K562 (cell line): ENCODE measurements around the gene ZP1. TPM values are rescaled to one million over a fixed set of nuclear protein-coding genes. Genes with fewer than 3 reads are reported as not detected.

Experiments used
- CBX8 ChIP-seq: fragments of 200-600 bp; sonication (generic); IDR thresholded peaks from 2 replicates; pipeline ENCODE4 v1.6.1; 2012; ENCODE audit warnings: borderline replicate concordance, mixed run types, low read depth, mild to moderate bottlenecking, moderate library complexity, mixed read lengths, low read length, control low read depth, inconsistent platforms; ENCODE audit not compliant: poor library complexity, severe bottlenecking; ENCODE audit errors: extremely low read depth
- CHD4 ChIP-seq: fragments of 200-600 bp; sonication (generic); IDR thresholded peaks from 3 replicates; pipeline ENCODE4 v1.6.1; 2012; ENCODE audit warnings: low read depth, mild to moderate bottlenecking, mixed read lengths, low read length, inconsistent platforms; ENCODE audit not compliant: insufficient read depth, insufficient replicate concordance, poor library complexity, severe bottlenecking
- CSDE1 ChIP-seq, 2 experiments: fragments of 450-650 bp; IDR thresholded peaks; 2 replicates each; pipeline ENCODE4 v1.6.1; 2016; ENCODE audit warnings: mild to moderate bottlenecking in 1 of 2
- DACH1 ChIP-seq: fragments of 450-650 bp; IDR thresholded peaks from 2 replicates; pipeline ENCODE4 v1.6.1; 2018; ENCODE audit not compliant: partially characterized antibody
- ELF1 ChIP-seq: fragments of 200-800 bp; sonication (Bioruptor generic); IDR thresholded peaks from 2 replicates; pipeline ENCODE4 v1.6.1; 2016; ENCODE audit warnings: missing genetic modification characterization, missing compliant biosample characterization
- ESRRB ChIP-seq: fragments of 250-450 bp; sonication (Bioruptor Pico); IDR thresholded peaks from 2 replicates; pipeline ENCODE4 v1.5.0; 2020; ENCODE audit warnings: mild to moderate bottlenecking, moderate library complexity, borderline replicate concordance
- ETV5 ChIP-seq: sonication (generic); formaldehyde crosslinking; IDR thresholded peaks from 2 replicates; pipeline ENCODE4 v1.4.0; 2020; ENCODE audit warnings: low read depth, mild to moderate bottlenecking, missing genetic modification reagents
- FOXJ2 ChIP-seq: fragments of 200-800 bp; sonication (Bioruptor generic); IDR thresholded peaks from 2 replicates; pipeline ENCODE4 v1.6.1; 2016; ENCODE audit warnings: missing genetic modification characterization, missing compliant biosample characterization
- IFI16 ChIP-seq: fragments of 250-450 bp; sonication (Bioruptor Pico); IDR thresholded peaks from 2 replicates; pipeline ENCODE4 v2.1.2; 2022; ENCODE audit warnings: mild to moderate bottlenecking, inconsistent platforms
- KAT8 ChIP-seq: fragments of 450-650 bp; IDR thresholded peaks from 2 replicates; pipeline ENCODE4 v1.6.1; 2016; ENCODE audit warnings: low read depth, mild to moderate bottlenecking
- NFE2 ChIP-seq: IDR thresholded peaks from 2 replicates; pipeline ENCODE4 v1.6.1; 2014; ENCODE audit warnings: antibody characterized with exemption, low read depth
- NR2F6 ChIP-seq: fragments of 450-650 bp; formaldehyde crosslinking; IDR thresholded peaks from 2 replicates; pipeline ENCODE4 v1.4.0; 2020; ENCODE audit warnings: mild to moderate bottlenecking
- POLR3G ChIP-seq: IDR thresholded peaks from 2 replicates; pipeline ENCODE4 v1.6.1; 2011; ENCODE audit not compliant: insufficient read length, insufficient replicate concordance; ENCODE audit errors: extremely low read depth
- PRMT5 ChIP-seq: sonication (generic); formaldehyde crosslinking; IDR thresholded peaks from 2 replicates; pipeline ENCODE4 v1.5.0; 2020; ENCODE audit warnings: missing genetic modification reagents
- PTBP1 ChIP-seq: fragments of 200-400 bp; formaldehyde crosslinking; IDR thresholded peaks from 2 replicates; pipeline ENCODE4 v1.6.1; 2017; ENCODE audit warnings: low read depth, low read length
- RBM17 ChIP-seq: fragments of 200-400 bp; formaldehyde crosslinking; IDR thresholded peaks from 2 replicates; pipeline ENCODE4 v1.6.1; 2017; ENCODE audit warnings: low read depth, mild to moderate bottlenecking, low read length, borderline replicate concordance
- SMARCE1 ChIP-seq: fragments of 450-650 bp; IDR thresholded peaks from 2 replicates; pipeline ENCODE4 v1.7.1; 2016; ENCODE audit warnings: mild to moderate bottlenecking
- TCF7 ChIP-seq: sonication (generic); IDR thresholded peaks from 2 replicates; pipeline ENCODE4 v1.6.1; 2016; ENCODE audit warnings: antibody characterized with exemption, borderline replicate concordance
- ZBTB17 ChIP-seq: fragments of 450-650 bp; formaldehyde crosslinking; IDR thresholded peaks from 2 replicates; pipeline ENCODE4 v1.4.0; 2020; ENCODE audit warnings: mild to moderate bottlenecking
- ZFPM2 ChIP-seq: fragments of 250-450 bp; sonication (Bioruptor Pico); IDR thresholded peaks from 2 replicates; pipeline ENCODE4 v1.5.1; 2022; ENCODE audit warnings: mild to moderate bottlenecking
- ZNF316 ChIP-seq: fragments of 450-650 bp; IDR thresholded peaks from 2 replicates; pipeline ENCODE4 v1.6.1; 2016
- ZNF384 ChIP-seq: IDR thresholded peaks from 2 replicates; pipeline ENCODE4 v1.6.1; 2012; ENCODE audit warnings: low read depth, low read length, improper control_type of control experiment
- ZNF561 ChIP-seq: fragments of 450-650 bp; formaldehyde crosslinking; conservative IDR thresholded peaks from 2 replicates; pipeline ENCODE4 v1.4.0; 2020; ENCODE audit warnings: mild to moderate bottlenecking, moderate library complexity
- ZNF584 ChIP-seq: fragments of 200-800 bp; sonication (Bioruptor generic); IDR thresholded peaks from 2 replicates; pipeline ENCODE4 v1.6.1; 2016; ENCODE audit warnings: low read depth, mild to moderate bottlenecking, missing genetic modification characterization, missing compliant biosample characterization
- polyA plus RNA-seq, 8 experiments: library from polyadenylated mRNA; depleted of rRNA in 4 of 8; stranded (reverse) in 5 of 8; unstranded in 3 of 8; fragments of >200 nt; fragmentation: Nextera tagmentation in 2 of 8; fragmentation: Illumina TruSeq in 1 of 8; extraction: Ambion mirVana in 2 of 8; extraction: Trizol in 1 of 8; gene quantifications; 2 replicates each; pipeline versions ENCODE4 v1.2.1 to v1.2.3, GENCODE V29; 2011 to 2014; ENCODE audit warnings: inconsistent platforms in 1 of 8, missing spikeins in 1 of 8
- total RNA-seq, 7 experiments: library from RNA; depleted of rRNA in 6 of 7; stranded (reverse); fragments of >200 nt in 6 of 7; fragmentation: Illumina TruSeq in 2 of 7; extraction: Trizol in 2 of 7; gene quantifications; 2 replicates each; pipeline versions ENCODE4 v1.2.1 to v1.2.3, GENCODE V29; 2011 to 2021; ENCODE audit warnings: low replicate concordance in 1 of 7
- TF ChIP-seq, protein P1 (sequence below): sonication (generic); IDR thresholded peaks from 2 replicates; pipeline ENCODE4 v1.6.1; 2016
- TF ChIP-seq, protein P2 (sequence below): fragments of 450-650 bp; IDR thresholded peaks from 2 replicates; pipeline ENCODE4 v1.6.1; 2017; ENCODE audit warnings: antibody characterized with exemption, mild to moderate bottlenecking
- TF ChIP-seq, protein P3 (sequence below): fragments of 250-450 bp; sonication (Bioruptor Pico); IDR thresholded peaks from 2 replicates; pipeline ENCODE4 v1.9.0; 2021; ENCODE audit warnings: mild to moderate bottlenecking

ZP1 gene
- total and polyA plus RNA-seq, 9 of the 15 experiments (the other 6 are each of a cell fraction or from before 2014, with no cell fraction given) = 0.11 to 0.15 TPM; not detected in 7

DNA sequence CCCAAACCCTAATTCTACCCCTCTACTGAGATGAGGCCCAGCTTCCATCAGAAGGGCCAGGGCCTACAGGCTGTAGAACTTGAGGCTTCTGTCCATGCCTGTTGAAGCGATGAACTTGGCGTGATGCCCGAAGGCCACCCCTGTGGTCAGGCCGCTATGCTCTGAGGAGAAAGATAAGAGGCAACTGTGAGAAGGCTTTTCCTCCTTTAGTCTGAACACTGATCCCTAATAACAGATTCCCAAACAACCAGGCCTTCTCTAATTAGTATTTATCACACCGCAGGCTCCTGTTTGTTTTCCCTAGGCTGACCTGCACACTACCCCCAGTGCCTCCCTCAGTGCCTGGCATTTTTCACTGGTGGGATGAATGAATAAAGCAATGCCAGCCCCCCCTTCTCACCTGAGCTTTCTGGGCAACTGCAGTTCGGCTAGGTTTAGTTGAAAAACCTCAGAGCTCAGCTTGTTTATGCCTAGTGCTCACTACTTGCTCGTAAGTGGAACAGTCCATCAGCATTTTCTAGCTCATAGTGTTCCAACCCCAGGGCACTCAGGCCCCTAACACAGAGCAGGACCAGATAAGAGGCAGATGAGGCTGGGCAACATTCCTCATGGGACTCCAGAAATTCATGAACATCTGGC, 23.9 kb downstream of the ZP1 start (continued):
- TF ChIP-seq, protein P1, sequence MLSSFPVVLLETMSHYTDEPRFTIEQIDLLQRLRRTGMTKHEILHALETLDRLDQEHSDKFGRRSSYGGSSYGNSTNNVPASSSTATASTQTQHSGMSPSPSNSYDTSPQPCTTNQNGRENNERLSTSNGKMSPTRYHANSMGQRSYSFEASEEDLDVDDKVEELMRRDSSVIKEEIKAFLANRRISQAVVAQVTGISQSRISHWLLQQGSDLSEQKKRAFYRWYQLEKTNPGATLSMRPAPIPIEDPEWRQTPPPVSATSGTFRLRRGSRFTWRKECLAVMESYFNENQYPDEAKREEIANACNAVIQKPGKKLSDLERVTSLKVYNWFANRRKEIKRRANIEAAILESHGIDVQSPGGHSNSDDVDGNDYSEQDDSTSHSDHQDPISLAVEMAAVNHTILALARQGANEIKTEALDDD = no peak
- TF ChIP-seq IFI16 (CRISPR knock-in tag) = no peak
- TF ChIP-seq ZNF584 (CRISPR knock-in tag) = no peak
- no peak for TF ChIP-seq ZNF561
- no peak for TF ChIP-seq ESRRB (CRISPR knock-in tag)
- TF ChIP-seq, protein P2, sequence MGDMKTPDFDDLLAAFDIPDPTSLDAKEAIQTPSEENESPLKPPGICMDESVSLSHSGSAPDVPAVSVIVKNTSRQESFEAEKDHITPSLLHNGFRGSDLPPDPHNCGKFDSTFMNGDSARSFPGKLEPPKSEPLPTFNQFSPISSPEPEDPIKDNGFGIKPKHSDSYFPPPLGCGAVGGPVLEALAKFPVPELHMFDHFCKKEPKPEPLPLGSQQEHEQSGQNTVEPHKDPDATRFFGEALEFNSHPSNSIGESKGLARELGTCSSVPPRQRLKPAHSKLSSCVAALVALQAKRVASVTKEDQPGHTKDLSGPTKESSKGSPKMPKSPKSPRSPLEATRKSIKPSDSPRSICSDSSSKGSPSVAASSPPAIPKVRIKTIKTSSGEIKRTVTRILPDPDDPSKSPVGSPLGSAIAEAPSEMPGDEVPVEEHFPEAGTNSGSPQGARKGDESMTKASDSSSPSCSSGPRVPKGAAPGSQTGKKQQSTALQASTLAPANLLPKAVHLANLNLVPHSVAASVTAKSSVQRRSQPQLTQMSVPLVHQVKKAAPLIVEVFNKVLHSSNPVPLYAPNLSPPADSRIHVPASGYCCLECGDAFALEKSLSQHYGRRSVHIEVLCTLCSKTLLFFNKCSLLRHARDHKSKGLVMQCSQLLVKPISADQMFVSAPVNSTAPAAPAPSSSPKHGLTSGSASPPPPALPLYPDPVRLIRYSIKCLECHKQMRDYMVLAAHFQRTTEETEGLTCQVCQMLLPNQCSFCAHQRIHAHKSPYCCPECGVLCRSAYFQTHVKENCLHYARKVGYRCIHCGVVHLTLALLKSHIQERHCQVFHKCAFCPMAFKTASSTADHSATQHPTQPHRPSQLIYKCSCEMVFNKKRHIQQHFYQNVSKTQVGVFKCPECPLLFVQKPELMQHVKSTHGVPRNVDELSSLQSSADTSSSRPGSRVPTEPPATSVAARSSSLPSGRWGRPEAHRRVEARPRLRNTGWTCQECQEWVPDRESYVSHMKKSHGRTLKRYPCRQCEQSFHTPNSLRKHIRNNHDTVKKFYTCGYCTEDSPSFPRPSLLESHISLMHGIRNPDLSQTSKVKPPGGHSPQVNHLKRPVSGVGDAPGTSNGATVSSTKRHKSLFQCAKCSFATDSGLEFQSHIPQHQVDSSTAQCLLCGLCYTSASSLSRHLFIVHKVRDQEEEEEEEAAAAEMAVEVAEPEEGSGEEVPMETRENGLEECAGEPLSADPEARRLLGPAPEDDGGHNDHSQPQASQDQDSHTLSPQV = no peak
- TF ChIP-seq DACH1 = peak; percentile 71
- no peak for TF ChIP-seq CHD4
- TF ChIP-seq, protein P3, sequence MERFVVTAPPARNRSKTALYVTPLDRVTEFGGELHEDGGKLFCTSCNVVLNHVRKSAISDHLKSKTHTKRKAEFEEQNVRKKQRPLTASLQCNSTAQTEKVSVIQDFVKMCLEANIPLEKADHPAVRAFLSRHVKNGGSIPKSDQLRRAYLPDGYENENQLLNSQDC (CRISPR knock-in tag) = no peak
- no peak for TF ChIP-seq FOXJ2 (tag)
- no peak for TF ChIP-seq KAT8
- no peak for TF ChIP-seq RBM17
- no peak for TF ChIP-seq PTBP1
- TF ChIP-seq TCF7 = no peak
- no peak for TF ChIP-seq ZNF384
- no peak for TF ChIP-seq ZBTB17
- no peak for TF ChIP-seq ZNF316
- no peak for TF ChIP-seq ETV5 (CRISPR knock-in tag)
- TF ChIP-seq PRMT5 (CRISPR knock-in tag) = no peak
- TF ChIP-seq NR2F6 (CRISPR knock-in tag) = no peak
- TF ChIP-seq NFE2 = peak; percentile 39; the same call in 1 of the 2 replicates
- TF ChIP-seq CBX8 = no peak
- no peak for TF ChIP-seq CSDE1 (IDR thresholded peaks at IDR 0.05)
- no peak for TF ChIP-seq ZFPM2 (CRISPR knock-in tag)
- TF ChIP-seq POLR3G = no peak
- TF ChIP-seq ELF1 (tag) = no peak
- TF ChIP-seq SMARCE1 = peak; percentile 80
